ENCODE data around the gene FOXL3. TPM values are rescaled to one million over a fixed set of nuclear protein-coding genes. Genes with fewer than 3 reads are reported as not detected.

Gene FOXL3
- total RNA-seq, 2 experiments from 2014 or later = not detected

GRCh38 chr7:268991-269390, 21.0 kb upstream of the FOXL3 start:
- peaks cover under 1% of the 10 kb centered on the region for H3K4me1 ChIP-seq (ENCODE audit: insufficient read depth, low read length)
- no peak overlapping the region for H3K4me3 ChIP-seq (ENCODE audit: low read length)
- H3K4me3 Mint-ChIP-seq = no peak overlapping the region
- ATAC-seq (ENCODE audit: poor library complexity) = no peak
- no peaks in the 10 kb centered on the region for H3K27me3 ChIP-seq (ENCODE audit: control insufficient read depth in 1 of 2, insufficient read depth in 2 of 2, low read length in 2 of 2)
- peaks cover 0 to 62% of the 10 kb centered on the region in 2 experiments for H3K9me3 ChIP-seq (ENCODE audit: control insufficient read depth in 1 of 2, insufficient read depth in 1 of 2, low read length in 2 of 2)
- H3K9me3 Mint-ChIP-seq = peaks cover 9% of the 10 kb centered on the region
- H3K36me3 ChIP-seq (ENCODE audit: insufficient read depth, low read length) = no peaks in the 10 kb centered on the region
- POLR2A ChIA-PET = no interaction called here
- no peak overlapping the region for H3K27ac Mint-ChIP-seq
- no peaks in the 10 kb centered on the region for H3K4me1 Mint-ChIP-seq (ENCODE audit: low read depth)
- DNase-seq = no peak
- intact Hi-C loops (cut with DNase I, micrococcal nuclease) = no loop called here
- CTCF ChIA-PET = no interaction called here
- no peak overlapping the region for H3K27ac ChIP-seq (ENCODE audit: low read depth in 1 of 2, low read length in 2 of 2)
- no peaks in the 10 kb centered on the region for H3K36me3 Mint-ChIP-seq (ENCODE audit: low read depth)
- H3K27me3 Mint-ChIP-seq = no peaks in the 10 kb centered on the region
- TF ChIP-seq CTCF (IDR thresholded peaks at IDR 0.05) = no peak

DNA sequence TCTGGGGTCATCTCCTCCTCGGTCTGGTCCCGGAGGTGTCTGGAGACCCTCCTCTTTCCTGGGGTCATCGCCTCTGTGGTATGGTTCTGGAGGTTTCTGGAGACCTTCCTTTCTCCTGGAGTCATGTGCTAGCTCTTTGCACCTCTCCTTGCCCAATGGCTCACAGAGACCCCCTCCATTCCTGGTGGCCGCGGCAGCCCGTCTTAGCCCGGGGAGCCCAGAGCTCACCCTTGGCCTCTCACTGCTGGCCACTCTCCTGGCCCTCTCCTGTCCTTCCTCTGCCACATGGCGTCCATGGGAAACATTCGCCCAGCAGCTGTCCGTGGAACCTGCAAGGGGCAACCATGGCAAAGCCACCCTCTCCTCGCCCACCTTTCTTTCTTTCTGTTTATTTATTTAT, 20.2 kb upstream of the FOXL3 start:
- POLR2A ChIA-PET = no interaction called here
- Mint-ChIP-seq H3K36me3 (ENCODE audit: low read depth) (no peaks in the 10 kb centered on the region), H3K27me3 (no peaks in the 10 kb centered on the region), H3K4me3 (no peak overlapping the region), H3K9me3 (peaks cover 14% of the 10 kb centered on the region), H3K4me1 (ENCODE audit: low read depth) (no peaks in the 10 kb centered on the region), H3K27ac (no peak overlapping the region)
- no peaks in the 10 kb centered on the region for H3K4me1 ChIP-seq (ENCODE audit: insufficient read depth, low read length)
- no peak overlapping the region for H3K27ac ChIP-seq (ENCODE audit: low read depth in 1 of 2, low read length in 2 of 2)
- DNase-seq (no peak), ATAC-seq (ENCODE audit: poor library complexity) (no peak)
- CTCF ChIA-PET = no interaction called here
- H3K27me3 ChIP-seq (ENCODE audit: control insufficient read depth in 1 of 2, insufficient read depth in 2 of 2, low read length in 2 of 2) = no peaks in the 10 kb centered on the region
- no peaks in the 10 kb centered on the region for H3K36me3 ChIP-seq (ENCODE audit: insufficient read depth, low read length)
- TF ChIP-seq CTCF (IDR thresholded peaks at IDR 0.05) = no peak
- intact Hi-C loops (cut with DNase I, micrococcal nuclease) = no loop called here
- H3K4me3 ChIP-seq (ENCODE audit: low read length) = no peak overlapping the region
- H3K9me3 ChIP-seq (ENCODE audit: control insufficient read depth in 1 of 2, insufficient read depth in 1 of 2, low read length in 2 of 2) = peaks cover 0 to 55% of the 10 kb centered on the region in 2 experiments

- Mint-ChIP-seq H3K9me3 (peaks cover 18% of the 10 kb centered on the region), H3K4me1 (ENCODE audit: low read depth) (no peaks in the 10 kb centered on the region), H3K36me3 (ENCODE audit: low read depth) (no peaks in the 10 kb centered on the region), H3K4me3 (no peak overlapping the region), H3K27me3 (no peaks in the 10 kb centered on the region), H3K27ac (no peak overlapping the region)
- DNase-seq = no peak
- no peaks in the 10 kb centered on the region for H3K27me3 ChIP-seq (ENCODE audit: control insufficient read depth in 1 of 2, insufficient read depth in 2 of 2, low read length in 2 of 2)
- POLR2A ChIA-PET = no interaction called here
- no peak for TF ChIP-seq CTCF (IDR thresholded peaks at IDR 0.05)
- H3K4me3 ChIP-seq (ENCODE audit: low read length) = no peak overlapping the region
- no peak overlapping the region for H3K27ac ChIP-seq (ENCODE audit: low read depth in 1 of 2, low read length in 2 of 2)
- CTCF ChIA-PET = no interaction called here
- H3K4me1 ChIP-seq (ENCODE audit: insufficient read depth, low read length) = no peaks in the 10 kb centered on the region
- H3K9me3 ChIP-seq (ENCODE audit: control insufficient read depth in 1 of 2, insufficient read depth in 1 of 2, low read length in 2 of 2) = peaks cover 0 to 48% of the 10 kb centered on the region in 2 experiments
- ATAC-seq (ENCODE audit: poor library complexity) = no peak
- H3K36me3 ChIP-seq (ENCODE audit: insufficient read depth, low read length) = no peaks in the 10 kb centered on the region
- intact Hi-C loops (cut with DNase I, micrococcal nuclease) = no loop called here
Measured at GRCh38 chr7:270351-270983, 19.5 kb upstream of the FOXL3 start.
